K562 (cell line): Measurements from ENCODE around the gene MADD. TPM values are rescaled to one million over a fixed set of nuclear protein-coding genes. Genes with fewer than 3 reads are reported as not detected.
A peak's percentile ranks its signal among the peaks of the same experiment; 100 is the strongest.

Experiments
- ATAC-seq: fragments of 200-7000 bp; cut with Tn5 transposase; 3 replicates; pipeline ENCODE4 v1.9.1; 2020; ENCODE audit warnings: moderate library complexity
- BruUV-seq: library from RNA; stranded (reverse); fragments of 400-500 nt; replicated peaks from 2 replicates; lab custom pipeline; 2021; lab: Mats Ljungman, UMichigan
- CTCF ChIA-PET: fragments of 300-600 bp; formaldehyde crosslinking; extraction: SDS; loops from one replicate; lab custom pipeline; 2021; ENCODE audit warnings: low intra/inter-chr PET ratio; lab: Yijun Ruan, JAX
- POLR2A ChIA-PET: fragments of 300-600, 350-650 bp; sonication (Branson Sonifier 250); formaldehyde crosslinking; extraction: SDS; loops from one replicate; lab custom pipeline; 2021; ENCODE audit warnings: antibody characterized with exemption, inconsistent platforms; lab: Yijun Ruan, JAX
- DNase-seq, 4 experiments: peaks; one replicate each; pipeline versions ENCODE4 v3.0.0 to v3.0.0-alpha.2; 2011 to 2018; ENCODE audit warnings: low spot score in 3 of 4, mixed read lengths in 3 of 4; ENCODE audit errors: extremely low read depth in 1 of 4
- FAIRE-seq: peaks from 2 replicates; lab custom pipeline; 2011; peaks lifted over from hg19 to GRCh38; lab: Jason Lieb, UNC
- H2AFZ ChIP-seq: 2 replicates; pipeline ENCODE4 v1.6.0; 2011; ENCODE audit warnings: low read depth, low read length, control low read depth, inconsistent platforms
- H3K27ac ChIP-seq: fragments of 200-600 bp; 3 replicates; pipeline ENCODE4 v1.8.0; 2011; ENCODE audit warnings: low read depth, mild to moderate bottlenecking, control low read depth, inconsistent platforms, low read length, moderate library complexity, mixed read lengths; ENCODE audit errors: extremely low read depth
- H3K27me3 ChIP-seq, 2 experiments: fragments of 300-600 bp in 1 of 2; 2 replicates in 1 of 2; 3 replicates in 1 of 2; pipeline versions ENCODE4 v1.6.0 to v1.8.0; 2011; ENCODE audit warnings: inconsistent platforms in 2 of 2, low read length in 2 of 2, mild to moderate bottlenecking in 1 of 2, mixed read lengths in 1 of 2, moderate library complexity in 1 of 2; ENCODE audit not compliant: control insufficient read depth in 2 of 2, insufficient read depth in 2 of 2
- H3K36me3 ChIP-seq: fragments of 300-600 bp; 3 replicates; pipeline ENCODE4 v1.8.0; 2011; ENCODE audit warnings: mild to moderate bottlenecking, low read length, inconsistent platforms; ENCODE audit not compliant: control insufficient read depth, insufficient read depth
- H3K4me1 ChIP-seq, 2 experiments: fragments of 200-600 bp in 1 of 2; replicated peaks in 1 of 2; 2 replicates in 1 of 2; 3 replicates in 1 of 2; pipeline versions ENCODE4 v1.5.1 to v1.8.0; 2011; ENCODE audit warnings: inconsistent platforms in 2 of 2, low read length in 2 of 2, mild to moderate bottlenecking in 1 of 2, mixed read lengths in 1 of 2, moderate library complexity in 1 of 2; ENCODE audit not compliant: control insufficient read depth in 2 of 2, insufficient read depth in 2 of 2
- H3K4me2 ChIP-seq: 2 replicates; pipeline ENCODE4 v1.6.1; 2011; ENCODE audit warnings: low read length, control low read depth, inconsistent platforms, mixed read lengths; ENCODE audit not compliant: insufficient read depth
- H3K4me3 ChIP-seq: fragments of 200-600 bp; sonication (generic), shearing (Covaris generic); 2 replicates; pipeline ENCODE4 v1.5.1; 2016; ENCODE audit warnings: control low read depth, inconsistent platforms
- H3K79me2 ChIP-seq: fragments of 200-600 bp; 3 replicates; pipeline ENCODE4 v1.8.0; 2011; ENCODE audit warnings: low read length, inconsistent platforms; ENCODE audit not compliant: control insufficient read depth, insufficient read depth
- H3K9ac ChIP-seq, 2 experiments: 2 replicates each; pipeline versions ENCODE4 v1.6.0 to v1.6.1; 2011; ENCODE audit warnings: low read depth in 2 of 2, low read length in 2 of 2, control low read depth in 1 of 2, inconsistent platforms in 1 of 2, mild to moderate bottlenecking in 1 of 2, mixed read lengths in 1 of 2; ENCODE audit not compliant: insufficient read depth in 1 of 2
- H3K9me1 ChIP-seq: one replicate; pipeline ENCODE4 v1.6.0; 2011; ENCODE audit warnings: inconsistent platforms, mild to moderate bottlenecking, low read length, moderate library complexity; ENCODE audit not compliant: control insufficient read depth, insufficient read depth
- H3K9me3 ChIP-seq: replicated peaks from 2 replicates; pipeline ENCODE4 v1.5.1; 2011; ENCODE audit warnings: low read depth, low read length, inconsistent platforms; ENCODE audit not compliant: control insufficient read depth, insufficient read depth
- H4K20me1 ChIP-seq: replicated peaks from 2 replicates; pipeline ENCODE4 v1.6.1; 2011; ENCODE audit warnings: low read length, inconsistent platforms, mixed read lengths; ENCODE audit not compliant: control insufficient read depth, insufficient read depth
- BRF2 ChIP-seq: IDR thresholded peaks from 3 replicates; pipeline ENCODE4 v1.6.1; 2011; ENCODE audit warnings: borderline replicate concordance, mild to moderate bottlenecking; ENCODE audit not compliant: insufficient read length, insufficient read depth
- GABPB1 ChIP-seq: sonication (generic); formaldehyde crosslinking; IDR thresholded peaks from 2 replicates; pipeline ENCODE4 v1.8.0; 2022; ENCODE audit warnings: mild to moderate bottlenecking, missing genetic modification reagents
- POLR3G ChIP-seq: IDR thresholded peaks from 2 replicates; pipeline ENCODE4 v1.6.1; 2011; ENCODE audit not compliant: insufficient read length, insufficient replicate concordance; ENCODE audit errors: extremely low read depth
- SRSF1 ChIP-seq: fragments of 200-400 bp; formaldehyde crosslinking; IDR thresholded peaks from 2 replicates; pipeline ENCODE4 v1.6.1; 2017; ENCODE audit warnings: mild to moderate bottlenecking, low read depth, low read length, moderate library complexity
- WGBS: fragments of 100-300 bp; shearing (Covaris generic); methylation state at CpG from one replicate; pipeline ENCODE4 v1.1.6; 2016; ENCODE audit warnings: low coverage, mixed read lengths; ENCODE audit not compliant: insufficient coverage; ENCODE audit errors: missing lambda C conversion rate; 5-methylcytosine and 5-hydroxymethylcytosine counted together
- in situ Hi-C: fragments of 300-500 bp; cut with MboI; formaldehyde crosslinking; loops from 4 replicates; pipeline ENCODE4 v1.15.0; 2018; ENCODE audit warnings: inconsistent platforms, mixed read lengths
- intact Hi-C: fragments of 100-400 bp; cut with micrococcal nuclease; formaldehyde crosslinking; loops from 2 replicates; pipeline ENCODE4 v1.14.2; 2022
- polyA plus RNA-seq, 8 experiments: library from polyadenylated mRNA; depleted of rRNA in 4 of 8; stranded (reverse) in 5 of 8; unstranded in 3 of 8; fragments of >200 nt; fragmentation: Nextera tagmentation in 2 of 8; fragmentation: Illumina TruSeq in 1 of 8; extraction: Ambion mirVana in 2 of 8; extraction: Trizol in 1 of 8; gene quantifications; 2 replicates each; pipeline versions ENCODE4 v1.2.1 to v1.2.3, GENCODE V29; 2011 to 2014; ENCODE audit warnings: inconsistent platforms in 1 of 8, missing spikeins in 1 of 8
- total RNA-seq, 7 experiments: library from RNA; depleted of rRNA in 6 of 7; stranded (reverse); fragments of >200 nt in 6 of 7; fragmentation: Illumina TruSeq in 2 of 7; extraction: Trizol in 2 of 7; gene quantifications; 2 replicates each; pipeline versions ENCODE4 v1.2.1 to v1.2.3, GENCODE V29; 2011 to 2021; ENCODE audit warnings: low replicate concordance in 1 of 7

The MADD gene
- total and polyA plus RNA-seq, 9 of the 15 experiments (the other 6 are each of a cell fraction or from before 2014, with no cell fraction given) = 0.68 to 57.6 (median 33.6) TPM

- no peak overlapping the region for H3K4me3 ChIP-seq
- no peak overlapping the region for H3K27ac ChIP-seq
- DNase-seq (no peak), FAIRE-seq (no peak)
- peaks cover 89% of the 10 kb centered on the region for H3K36me3 ChIP-seq
- in situ Hi-C loops = no loop called here
- H3K9me3 ChIP-seq = no peaks in the 10 kb centered on the region
- TF ChIP-seq SRSF1 (no peak), BRF2 (no peak)
- TF ChIP-seq, all 486 proteins: peak for 0
- no peak overlapping the region for H3K9ac ChIP-seq
- intact Hi-C loops = no loop called here
- no peaks in the 10 kb centered on the region for H3K4me1 ChIP-seq
- no peak overlapping the region for H3K4me2 ChIP-seq
- ChIA-PET CTCF (no interaction called here), POLR2A (interaction anchor here (1.2 to 2.3 kb wide), 2 partner anchors 11 to 13 kb away, joined by 3 to 9 read pairs; partner anchors contain the start of gene MADD)
- 98% methylated on average over 4 of the region's 4 CpGs for WGBS
- H3K9me1 ChIP-seq = no peaks in the 10 kb centered on the region
- H4K20me1 ChIP-seq = no peaks in the 10 kb centered on the region
- no peak for ATAC-seq
- H3K27me3 ChIP-seq = no peaks in the 10 kb centered on the region
- H3K79me2 ChIP-seq = no peaks in the 10 kb centered on the region
- H2AFZ ChIP-seq = no peak overlapping the region
- TSS peak; percentile 27 for BruUV-seq
Observed at GRCh38 chr11:47284151-47284550, 14.2 kb downstream of the MADD start.

DNA sequence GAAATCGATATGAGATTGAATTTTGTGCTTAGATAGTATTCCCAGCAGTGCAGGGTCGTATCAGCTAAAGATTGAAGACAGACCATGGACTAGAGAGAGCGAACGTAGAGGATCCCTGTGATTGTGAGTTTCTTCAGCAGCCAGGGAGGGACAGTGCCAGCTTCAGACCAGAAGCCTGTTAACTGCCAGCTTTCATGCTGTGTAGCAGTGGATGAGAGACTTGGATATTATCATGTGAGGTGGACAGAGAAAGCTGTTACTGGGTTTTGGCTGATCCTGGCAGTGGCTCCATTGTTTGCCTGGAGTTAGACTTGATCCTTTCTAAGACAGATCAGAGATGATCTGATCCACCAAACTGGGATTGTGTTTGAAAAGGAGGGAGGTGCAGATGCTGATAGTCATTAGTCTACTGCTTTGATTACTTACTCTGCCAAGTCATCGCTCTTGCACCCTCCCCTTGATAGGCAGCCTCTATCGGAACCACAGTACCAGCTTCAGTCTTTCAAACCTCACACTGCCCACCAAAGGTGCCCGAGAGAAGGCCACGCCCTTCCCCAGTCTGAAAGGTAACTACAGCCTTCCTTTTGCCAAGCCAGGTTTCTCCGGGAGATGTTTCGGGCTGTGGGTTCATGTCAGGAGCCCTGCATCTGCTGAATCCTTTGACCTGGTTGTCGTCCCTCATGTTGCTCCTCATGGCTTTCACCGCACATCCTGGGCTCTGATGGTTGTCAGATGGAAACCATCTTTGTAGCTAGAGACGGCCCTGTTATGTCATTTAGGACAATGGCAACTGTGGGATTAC, 16.2 kb downstream of the MADD start:
- no peaks in the 10 kb centered on the region for H3K9me3 ChIP-seq
- H3K27ac ChIP-seq = no peak overlapping the region
- H3K4me1 ChIP-seq = no peaks in the 10 kb centered on the region
- CTCF ChIA-PET = no interaction called here
- no peak overlapping the region for H3K9ac ChIP-seq
- no peaks in the 10 kb centered on the region for H4K20me1 ChIP-seq
- H3K79me2 ChIP-seq = no peaks in the 10 kb centered on the region
- no peak for ATAC-seq
- FAIRE-seq = no peak
- H3K36me3 ChIP-seq = peaks cover 90% of the 10 kb centered on the region
- 94% methylated on average over 13 of the region's 13 CpGs for WGBS
- H3K9me1 ChIP-seq = no peaks in the 10 kb centered on the region
- H3K27me3 ChIP-seq = no peaks in the 10 kb centered on the region
- no peak for DNase-seq
- no TSS peak for BruUV-seq
- no peak for TF ChIP-seq POLR3G
- TF ChIP-seq GABPB1 (CRISPR knock-in tag) = no peak
- intact Hi-C loops = no loop called here
- no peak overlapping the region for H3K4me2 ChIP-seq
- in situ Hi-C loops = no loop called here
- POLR2A ChIA-PET = interaction anchor here (0.5 to 1.2 kb wide), 3 partner anchors 10 to 125 kb away, joined by 3 to 6 read pairs (median 4); no protein-coding TSS in a partner anchor
- H2AFZ ChIP-seq = no peak overlapping the region
- no peak overlapping the region for H3K4me3 ChIP-seq
